ENCODE measurements around the gene GYPE.
"Not testable (repeated sequence)": the region's sequence is repeated elsewhere in the genome, so short reads cannot be mapped to it uniquely, and the experiment has no call there.

Gene GYPE

GRCh38 chr4:143858456-143858855 lies 46.9 kb downstream of the GYPE start:
- no peak for DNase-seq (ENCODE audit: low spot score)
- no peak for TF ChIP-seq CTCF (IDR thresholded peaks at IDR 0.05; ENCODE audit: extremely low read depth, insufficient read depth, missing control alignments)
- in situ Hi-C loops (cut with MboI; ENCODE audit: low pct_unique_long_range_greater_than_20kb, low sequenced_read_pairs, unreplicated experiment): no loop called here

DNA sequence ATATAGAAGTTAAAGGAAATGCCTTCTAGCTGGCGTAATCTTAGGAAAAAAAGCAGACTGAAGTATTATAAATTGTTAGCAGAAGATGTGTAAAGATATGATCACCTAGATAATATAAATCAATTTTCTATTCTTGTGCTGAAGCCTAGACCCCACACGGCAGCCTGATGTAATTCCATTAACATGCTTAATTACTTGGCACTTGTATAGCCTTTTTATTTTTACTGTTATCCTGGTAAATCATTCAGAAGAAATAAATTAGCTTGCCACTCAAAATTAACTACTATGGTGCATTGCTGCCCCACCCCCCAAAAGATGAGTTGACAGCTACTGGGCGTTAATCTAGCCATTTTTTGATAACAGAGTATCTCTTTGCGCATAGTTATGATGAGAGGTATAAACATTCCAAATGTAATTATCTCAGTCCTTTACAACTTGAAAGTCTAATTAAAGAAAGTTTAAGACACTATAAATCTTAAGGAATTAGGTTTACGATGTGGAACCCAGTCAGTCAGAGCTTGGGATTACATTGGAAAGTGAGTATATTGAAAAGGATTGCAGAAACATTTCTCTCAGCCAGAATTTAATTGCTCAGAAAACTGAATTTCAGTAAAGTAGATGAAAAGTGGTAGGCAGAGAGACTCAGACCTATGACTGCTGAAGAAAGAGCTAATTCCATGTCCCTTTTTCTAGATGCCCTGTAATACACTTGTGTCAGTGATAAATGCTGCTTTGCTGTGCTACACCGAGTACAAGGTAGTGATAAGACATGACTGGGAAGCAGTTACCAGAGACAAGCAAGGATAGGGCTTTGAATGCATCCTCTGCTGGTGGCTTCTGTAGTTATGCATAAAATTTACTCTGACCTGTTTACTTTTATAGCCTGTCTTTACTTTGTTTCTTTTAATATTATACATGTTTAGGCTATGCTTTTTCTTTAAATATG lies 47.7 kb downstream of the GYPE start:
- in situ Hi-C loops (cut with MboI; ENCODE audit: low pct_unique_long_range_greater_than_20kb, low sequenced_read_pairs, unreplicated experiment); DNase-seq (ENCODE audit: low spot score): not testable (repeated sequence)

- in situ Hi-C loops (cut with MboI; ENCODE audit: low pct_unique_long_range_greater_than_20kb, low sequenced_read_pairs, unreplicated experiment); DNase-seq (ENCODE audit: low spot score): not testable (repeated sequence)
Observed at GRCh38 chr4:143856017-143856557, 49.3 kb downstream of the GYPE start.

DNA sequence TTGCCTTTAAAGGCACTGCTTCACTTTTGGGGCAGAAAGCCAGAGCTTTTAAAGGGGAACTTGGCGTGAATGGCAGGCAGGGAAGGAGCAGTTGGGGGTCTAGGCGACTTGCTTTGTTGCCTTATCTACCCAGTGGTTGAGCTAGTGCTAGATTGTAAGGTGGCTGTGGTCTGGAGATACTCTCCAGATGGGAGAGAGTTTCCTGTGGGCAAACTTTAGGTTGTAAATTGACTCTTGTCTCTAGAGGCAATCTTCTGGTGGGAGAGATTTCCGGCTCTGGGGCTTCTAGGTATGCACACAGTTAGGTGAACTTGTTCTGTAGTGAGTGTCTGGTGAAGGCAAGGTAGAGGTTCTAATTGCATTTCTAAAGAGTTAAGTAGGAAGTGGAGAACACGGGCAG lies 50.7 kb downstream of the GYPE start:
- in situ Hi-C loops (cut with MboI; ENCODE audit: low pct_unique_long_range_greater_than_20kb, low sequenced_read_pairs, unreplicated experiment); DNase-seq (ENCODE audit: low spot score): not testable (repeated sequence)

- DNase-seq (ENCODE audit: low spot score); in situ Hi-C loops (cut with MboI; ENCODE audit: low pct_unique_long_range_greater_than_20kb, low sequenced_read_pairs, unreplicated experiment): not testable (repeated sequence)
Observed at GRCh38 chr4:143849296-143849695, 56.1 kb downstream of the GYPE start.

DNA sequence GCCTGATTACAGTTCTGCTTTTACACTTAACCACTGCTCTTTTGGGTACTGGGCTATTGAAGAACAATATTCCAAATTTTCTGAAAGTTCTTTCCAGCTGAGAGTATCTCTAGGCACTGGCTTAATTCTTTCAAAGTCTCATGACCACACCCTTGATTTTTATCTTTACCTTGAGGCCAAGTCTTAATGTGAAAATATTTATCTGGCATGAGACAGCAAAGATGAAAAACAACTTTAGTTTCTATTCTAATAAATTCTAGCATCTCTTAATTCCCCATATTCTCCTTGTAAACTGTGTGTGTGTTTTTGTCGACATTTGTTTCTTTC lies 61.9 kb downstream of the GYPE start:
- DNase-seq (ENCODE audit: low spot score); in situ Hi-C loops (cut with MboI; ENCODE audit: low pct_unique_long_range_greater_than_20kb, low sequenced_read_pairs, unreplicated experiment): not testable (repeated sequence)

DNA sequence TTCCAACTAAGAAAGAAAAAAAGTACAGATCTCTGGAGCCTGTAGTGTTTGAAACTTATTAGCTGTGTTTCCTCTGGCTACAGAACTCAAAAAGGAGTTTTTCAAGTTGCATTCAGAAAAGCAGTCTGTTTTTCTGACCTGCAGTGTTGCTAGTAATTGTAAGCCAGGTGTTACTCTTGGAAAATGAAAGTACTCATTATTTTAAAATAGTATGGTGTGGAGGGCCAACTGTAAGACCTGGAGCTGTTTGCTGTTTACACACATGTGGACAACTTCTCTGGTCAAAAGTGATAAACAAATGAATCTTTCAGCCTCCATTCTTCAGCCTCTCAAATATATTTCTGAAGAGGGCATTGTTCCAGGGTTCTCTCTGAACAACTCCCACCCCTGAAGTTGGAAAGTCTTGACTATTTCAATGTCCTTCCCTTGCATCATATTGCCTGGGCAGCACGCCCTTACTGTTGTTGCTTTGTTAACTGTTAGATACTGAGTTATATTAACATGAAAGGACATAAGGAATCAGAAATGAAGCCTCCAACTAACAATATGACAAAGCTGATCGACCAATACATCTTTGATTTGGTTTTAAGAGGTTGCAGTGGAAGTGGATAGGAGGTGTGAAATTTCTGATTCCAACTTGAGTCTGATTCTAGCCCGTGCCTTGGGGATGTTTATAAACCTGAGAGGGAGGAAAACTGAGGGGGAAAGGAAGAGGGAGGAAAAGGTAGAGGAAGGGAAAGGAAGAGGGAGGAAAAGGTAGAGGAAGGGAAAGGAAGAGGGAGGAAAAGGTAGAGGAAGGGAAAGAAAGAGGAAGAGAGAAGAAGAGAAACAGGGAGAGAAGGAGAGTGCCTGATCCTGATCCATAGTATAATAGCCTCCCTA lies 62.5 kb downstream of the GYPE start:
- in situ Hi-C loops (cut with MboI; ENCODE audit: low pct_unique_long_range_greater_than_20kb, low sequenced_read_pairs, unreplicated experiment): not testable (repeated sequence)

DNA sequence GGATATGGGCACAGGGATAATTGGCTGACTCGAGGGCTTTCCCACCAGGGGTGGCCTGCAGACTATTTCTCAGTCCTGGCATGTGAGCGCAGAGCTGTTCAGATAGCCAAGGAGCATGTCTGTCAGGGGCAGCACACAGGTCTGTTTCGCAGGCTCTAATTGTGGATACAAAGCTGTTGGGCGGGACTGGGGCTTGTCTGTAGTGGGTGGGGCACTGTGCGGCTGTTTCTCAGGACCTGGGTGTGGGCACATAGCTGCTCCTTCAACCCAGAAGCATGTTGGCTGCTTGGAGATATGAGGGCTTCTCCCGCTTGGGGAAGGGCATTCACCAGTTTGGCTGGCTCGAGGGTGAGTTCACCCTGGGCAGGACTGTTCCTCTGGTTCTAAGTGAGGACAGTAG lies 65.9 kb downstream of the GYPE start:
- DNase-seq (ENCODE audit: low spot score); in situ Hi-C loops (cut with MboI; ENCODE audit: low pct_unique_long_range_greater_than_20kb, low sequenced_read_pairs, unreplicated experiment): not testable (repeated sequence)

More for the DNA sequence above, 62.5 kb downstream of the GYPE start:
- DNase-seq (ENCODE audit: low spot score): not testable (repeated sequence)

- DNase-seq (ENCODE audit: low spot score); in situ Hi-C loops (cut with MboI; ENCODE audit: low pct_unique_long_range_greater_than_20kb, low sequenced_read_pairs, unreplicated experiment): not testable (repeated sequence)
Observed at GRCh38 chr4:143834196-143834595, 71.2 kb downstream of the GYPE start.

DNA sequence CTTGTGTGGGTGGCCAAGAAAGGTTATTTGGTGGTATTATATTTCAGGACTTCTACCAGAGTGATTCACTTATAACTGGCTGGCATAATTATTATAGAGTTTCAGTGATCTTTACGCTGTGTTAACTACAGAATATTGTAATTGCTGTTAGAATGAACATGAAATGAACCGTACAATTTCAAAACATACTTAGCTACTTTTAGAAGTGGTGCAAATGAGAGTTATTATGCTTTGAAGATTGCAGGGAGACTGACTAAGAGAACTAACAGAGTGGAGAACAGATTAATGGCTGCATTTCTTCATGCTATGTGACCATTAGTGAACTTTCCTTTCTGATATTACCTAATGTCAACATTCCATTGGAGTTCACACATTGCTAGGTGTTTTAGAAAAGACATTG lies 71.7 kb downstream of the GYPE start:
- in situ Hi-C loops (cut with MboI; ENCODE audit: low pct_unique_long_range_greater_than_20kb, low sequenced_read_pairs, unreplicated experiment); DNase-seq (ENCODE audit: low spot score): not testable (repeated sequence)

DNA sequence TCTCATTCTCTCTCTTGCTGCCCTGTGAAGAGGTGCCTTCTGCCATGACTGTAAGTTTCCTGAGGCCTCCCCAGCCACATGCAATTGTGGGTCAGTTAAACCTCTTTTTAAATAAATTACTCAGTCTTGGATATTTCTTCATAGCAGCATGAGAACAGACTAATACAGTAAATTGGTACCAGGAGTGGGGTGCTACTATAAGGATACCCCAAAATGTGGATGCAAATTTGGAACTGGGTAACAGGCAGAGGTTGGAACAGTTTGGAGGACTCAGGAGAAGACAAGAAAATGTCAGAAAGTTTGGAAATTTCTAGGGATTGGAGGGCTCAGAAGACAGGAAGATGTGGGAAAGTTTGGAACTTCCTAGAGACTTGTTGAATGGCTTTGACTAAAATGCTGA lies 74.8 kb downstream of the GYPE start:
- in situ Hi-C loops (cut with MboI; ENCODE audit: low pct_unique_long_range_greater_than_20kb, low sequenced_read_pairs, unreplicated experiment): not testable (repeated sequence)

DNA sequence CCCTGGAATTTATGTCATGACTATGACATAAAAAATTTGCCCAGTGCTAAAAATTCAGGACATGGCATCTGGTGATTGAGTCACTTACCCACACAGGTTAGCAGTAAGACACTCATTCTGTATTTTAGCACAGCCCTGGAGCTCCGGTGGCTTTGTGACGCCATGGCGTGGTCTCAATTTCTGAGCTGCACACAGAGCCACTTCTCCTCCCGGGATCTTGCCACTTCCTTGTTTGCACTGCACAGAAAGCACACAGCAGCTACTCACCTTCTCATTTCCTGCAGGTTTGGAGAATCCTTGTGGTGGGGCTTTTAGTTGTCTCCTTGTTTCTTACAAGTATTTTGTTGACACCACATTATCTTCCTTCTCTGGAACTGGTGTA lies 76.1 kb downstream of the GYPE start:
- in situ Hi-C loops (cut with MboI; ENCODE audit: low pct_unique_long_range_greater_than_20kb, low sequenced_read_pairs, unreplicated experiment); DNase-seq (ENCODE audit: low spot score): not testable (repeated sequence)

More for the DNA sequence above, 74.8 kb downstream of the GYPE start:
- DNase-seq (ENCODE audit: low spot score): not testable (repeated sequence)

Data from GM13977 (cell line).